Osteocyte (in vitro differentiated cells): ENCODE measurements around the gene IL25. TPM values are rescaled to one million over a fixed set of nuclear protein-coding genes. Genes with fewer than 3 reads are reported as not detected.
A peak's percentile ranks its signal among the peaks of the same experiment; 100 is the strongest.

ENCODE experiments used
- DNase-seq: peaks from one replicate; pipeline ENCODE4 v3.0.0; 2021; ENCODE audit warnings: mixed read lengths; ENCODE audit not compliant: unreplicated experiment; ENCODE audit errors: extremely low spot score
- H3K27ac Mint-ChIP-seq: one replicate; pipeline ENCODE4 v1.8.0; 2021; ENCODE audit warnings: mild to moderate bottlenecking, mixed read lengths; ENCODE audit not compliant: unreplicated experiment
- H3K27me3 Mint-ChIP-seq: one replicate; pipeline ENCODE4 v1.8.0; 2021; ENCODE audit warnings: mixed read lengths; ENCODE audit not compliant: unreplicated experiment
- H3K36me3 Mint-ChIP-seq: one replicate; pipeline ENCODE4 v1.8.0; 2021; ENCODE audit warnings: mixed read lengths; ENCODE audit not compliant: unreplicated experiment
- H3K4me1 Mint-ChIP-seq: one replicate; pipeline ENCODE4 v1.8.0; 2021; ENCODE audit warnings: mixed read lengths; ENCODE audit not compliant: unreplicated experiment
- H3K4me3 Mint-ChIP-seq: one replicate; pipeline ENCODE4 v1.8.0; 2021; ENCODE audit warnings: mild to moderate bottlenecking, moderate library complexity, mixed read lengths; ENCODE audit not compliant: unreplicated experiment
- H3K9me3 Mint-ChIP-seq: one replicate; pipeline ENCODE4 v1.8.0; 2021; ENCODE audit warnings: mixed read lengths; ENCODE audit not compliant: unreplicated experiment
- CTCF ChIP-seq: fragments of 200-600 bp; sonication (generic); IDR thresholded peaks from 2 replicates; pipeline ENCODE4 v1.5.0; 2021; ENCODE audit warnings: antibody characterized with exemption, mild to moderate bottlenecking, moderate library complexity
- total RNA-seq: library from RNA; stranded (reverse); gene quantifications from 2 replicates; pipeline ENCODE4 v1.2.1, GENCODE V29; 2021

The IL25 gene
- total RNA-seq, 1 donor from 2014 or later: not detected

GRCh38 chr14:23349156-23349845 lies 23.3 kb upstream of the IL25 start:
- no peak for TF ChIP-seq CTCF
- no peak for DNase-seq
- Mint-ChIP-seq H3K9me3 (no peaks in the 10 kb centered on the region), H3K4me1 (peaks cover 8% of the 10 kb centered on the region), H3K36me3 (no peaks in the 10 kb centered on the region), H3K27me3 (no peaks in the 10 kb centered on the region), H3K4me3 (no peak overlapping the region), H3K27ac (no peak overlapping the region)

GRCh38 chr14:23351681-23352505 lies 20.7 kb upstream of the IL25 start:
- Mint-ChIP-seq H3K36me3 (peaks cover 7% of the 10 kb centered on the region), H3K4me3 (peak overlapping the region; percentile 75), H3K9me3 (no peaks in the 10 kb centered on the region), H3K27me3 (no peaks in the 10 kb centered on the region), H3K4me1 (peaks cover 8% of the 10 kb centered on the region), H3K27ac (no peak overlapping the region)
- DNase-seq: no peak
- TF ChIP-seq CTCF: peak; percentile 22

- Mint-ChIP-seq H3K27me3 (no peaks in the 10 kb centered on the region), H3K27ac (peak within 1 kb of the TSS; percentile 68)
- peak; percentile 14 for TF ChIP-seq CTCF
Observed at GRCh38 chr14:23352506-23353432, 19.8 kb upstream of the IL25 start, which contains the start of gene SLC22A17. TSS of gene SLC22A17 (minus strand) at chr14:23352887.

GRCh38 chr14:23353433-23353780 lies 19.2 kb upstream of the IL25 start:
- Mint-ChIP-seq H3K27ac (peak overlapping the region; percentile 68), H3K9me3 (no peaks in the 10 kb centered on the region), H3K4me3 (peak overlapping the region; percentile 75), H3K27me3 (no peaks in the 10 kb centered on the region), H3K36me3 (peaks cover 7% of the 10 kb centered on the region), H3K4me1 (peaks cover 8% of the 10 kb centered on the region)
- DNase-seq: no peak
- no peak for TF ChIP-seq CTCF

More at GRCh38 chr14:23352506-23353432, 19.8 kb upstream of the IL25 start, which contains the start of gene SLC22A17:
- Mint-ChIP-seq H3K4me1 (peaks cover 8% of the 10 kb centered on the region), H3K4me3 (peak within 1 kb of the TSS; percentile 75), H3K36me3 (peaks cover 7% of the 10 kb centered on the region), H3K9me3 (no peaks in the 10 kb centered on the region)
- peak; percentile 92 for DNase-seq
